ENCODE results near the gene HDLBP.
"Not testable (repeated sequence)": the region's sequence is repeated elsewhere in the genome, so short reads cannot be mapped to it uniquely, and the experiment has no call there.

HDLBP gene

DNA sequence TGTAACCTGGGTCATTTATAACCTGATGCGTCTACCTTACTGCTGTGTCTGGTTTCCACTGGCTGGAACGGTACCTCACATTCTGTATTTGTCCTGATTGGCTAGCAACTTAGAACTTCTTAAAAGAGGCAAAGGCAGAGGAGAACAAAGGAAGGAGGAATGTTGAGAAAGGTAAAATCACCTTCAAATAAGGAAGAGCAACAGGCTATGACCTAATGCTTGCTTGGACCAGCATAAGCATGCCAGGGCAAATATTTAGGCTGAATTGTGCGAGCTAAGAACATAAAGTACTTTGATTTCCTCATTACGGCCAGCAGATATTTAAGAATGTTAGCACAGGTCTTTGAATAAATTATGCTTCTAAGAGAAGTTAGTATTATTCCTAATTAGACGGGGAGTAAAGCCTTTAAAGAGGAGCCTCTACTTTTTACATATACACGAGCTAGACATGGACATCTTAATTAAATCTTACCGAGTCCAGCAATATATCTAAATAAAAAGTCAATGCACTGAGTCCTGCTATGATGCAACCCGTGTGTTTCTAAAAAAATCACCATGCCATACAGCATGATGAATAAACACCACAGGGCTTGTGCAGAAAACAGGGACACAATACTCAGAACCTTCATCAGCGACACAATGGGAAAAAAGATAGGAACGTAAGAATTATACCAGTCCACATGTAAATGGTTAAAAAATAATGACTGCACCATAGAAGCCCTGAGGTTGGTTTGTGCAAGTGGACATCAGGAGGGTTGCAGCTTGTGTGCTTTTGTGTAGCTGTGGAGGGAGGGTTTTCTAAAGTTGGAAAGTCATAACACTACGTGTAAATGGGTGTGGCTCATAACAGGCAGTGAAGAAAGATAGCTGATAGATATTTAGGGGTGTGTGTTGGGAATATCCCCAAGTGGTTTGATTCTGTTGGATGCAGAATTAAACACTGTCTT is 14.5 kb upstream of the HDLBP start:
- no peak for DNase-seq

DNA sequence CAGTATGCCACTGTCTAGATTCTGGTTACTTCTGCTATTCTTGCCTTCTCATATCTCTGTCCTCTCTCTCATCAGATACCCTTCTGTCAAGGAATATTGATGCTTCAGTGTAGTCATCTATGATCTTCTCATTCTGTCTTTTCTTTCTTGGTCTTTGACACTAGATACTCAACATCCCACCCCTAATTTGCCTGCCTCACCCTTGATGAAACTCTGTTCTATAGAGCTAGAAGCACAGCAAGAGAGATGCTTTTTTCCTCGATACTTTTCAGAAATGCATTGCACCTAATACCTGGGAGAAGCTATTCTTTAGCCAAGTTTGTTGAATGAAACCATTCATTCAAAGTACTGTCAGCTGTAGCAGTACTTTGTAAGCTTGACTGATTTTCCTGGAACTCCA is 9.8 kb upstream of the HDLBP start:
- DNase-seq = no peak

DNA sequence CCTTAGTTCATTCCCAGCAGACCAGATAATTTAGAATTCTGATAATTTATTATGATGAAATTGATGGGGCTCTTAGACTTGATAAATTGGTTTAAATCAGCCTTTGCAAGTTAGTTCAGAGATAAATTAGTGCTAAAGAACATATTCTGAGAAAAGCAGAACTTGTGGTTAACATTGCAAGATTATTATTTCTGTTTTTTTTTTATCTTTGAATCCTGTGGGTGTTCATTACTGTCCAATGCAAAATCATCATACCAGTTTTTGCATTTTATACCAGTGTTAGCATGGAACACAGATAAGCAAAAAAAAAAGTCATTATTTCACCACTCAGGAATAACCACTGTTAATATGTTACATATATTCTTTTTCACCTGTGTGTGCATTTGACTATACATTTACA is 9.3 kb upstream of the HDLBP start:
- DNase-seq = no peak

DNA sequence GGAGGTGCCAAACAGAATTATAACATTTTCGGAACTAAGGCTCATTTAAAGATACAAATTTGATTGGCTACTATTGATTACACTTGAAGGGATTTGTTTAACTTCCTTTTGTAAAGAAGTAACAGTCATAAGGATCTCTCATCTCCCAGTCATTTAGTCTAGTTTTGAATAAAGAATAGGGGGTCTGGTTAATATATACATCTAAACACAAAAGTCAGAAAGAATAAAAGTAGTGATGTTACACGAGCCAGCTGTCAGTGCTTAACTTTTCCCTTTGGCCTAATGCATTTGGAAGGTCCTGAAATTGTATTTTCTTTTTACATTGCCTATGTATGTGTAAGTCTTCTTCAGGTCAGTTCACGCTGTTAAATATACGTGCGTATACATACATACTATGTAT is 8.3 kb upstream of the HDLBP start:
- no peak for DNase-seq

DNA sequence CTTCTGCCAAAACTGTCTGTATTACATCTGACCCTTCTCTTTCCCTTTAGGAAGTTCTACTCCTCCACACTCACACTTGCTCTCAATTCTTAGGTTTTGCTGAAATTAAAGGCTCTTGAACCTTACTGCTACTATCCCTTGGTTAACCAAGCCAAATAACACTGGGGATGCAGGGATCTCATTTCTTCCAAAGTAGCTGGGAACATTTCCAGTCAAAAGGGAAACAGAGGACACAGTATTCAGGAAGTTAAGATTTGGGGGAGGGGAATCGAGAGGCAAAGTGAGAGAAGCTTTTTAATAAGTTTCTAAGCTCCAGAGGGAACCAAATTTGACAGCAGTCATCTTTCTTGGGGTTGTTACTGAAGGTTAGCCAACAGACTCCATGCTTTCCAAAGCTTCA is 6.4 kb upstream of the HDLBP start:
- no peak for DNase-seq

DNA sequence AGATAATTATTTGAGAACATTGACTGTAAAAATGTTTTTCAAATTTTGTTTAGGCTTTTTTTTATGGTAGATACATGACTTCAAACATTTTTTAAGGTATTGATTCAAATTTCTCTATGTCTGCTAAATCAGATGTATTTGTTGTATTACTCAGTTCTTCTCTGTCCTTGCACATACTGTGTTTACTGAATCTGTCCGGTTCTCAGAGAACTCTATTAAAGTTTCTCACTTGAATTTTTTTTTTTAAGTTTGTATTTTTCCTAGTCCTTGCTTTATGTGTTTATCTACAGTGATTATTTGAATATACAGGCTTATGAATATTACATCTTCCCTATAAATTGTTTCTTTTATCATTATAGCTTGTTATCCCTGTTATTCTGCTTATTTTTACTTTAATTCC is 5.6 kb upstream of the HDLBP start:
- DNase-seq = no peak

GRCh38 chr2:241320394-241320793 is 4.9 kb upstream of the HDLBP start:
- DNase-seq = no peak

DNA sequence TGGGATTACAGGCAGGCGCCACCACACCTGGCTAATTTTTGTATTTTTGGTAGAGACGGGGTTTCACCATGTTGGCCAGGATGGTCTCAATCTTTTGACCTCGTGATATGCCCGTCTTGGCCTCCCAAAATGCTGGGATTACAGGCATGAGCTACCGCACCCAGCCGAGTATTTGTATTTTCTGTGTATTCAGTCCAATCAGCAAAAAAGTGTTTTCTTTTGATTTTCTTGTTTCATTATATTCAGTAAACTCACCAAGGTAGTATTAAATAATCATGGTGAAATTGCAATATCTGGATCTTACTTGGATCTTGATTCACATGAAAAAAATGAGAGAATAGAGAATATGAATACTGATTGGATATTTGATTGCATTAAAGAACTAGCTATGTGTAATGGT is 3.4 kb upstream of the HDLBP start:
- DNase-seq = not testable (repeated sequence)

DNA sequence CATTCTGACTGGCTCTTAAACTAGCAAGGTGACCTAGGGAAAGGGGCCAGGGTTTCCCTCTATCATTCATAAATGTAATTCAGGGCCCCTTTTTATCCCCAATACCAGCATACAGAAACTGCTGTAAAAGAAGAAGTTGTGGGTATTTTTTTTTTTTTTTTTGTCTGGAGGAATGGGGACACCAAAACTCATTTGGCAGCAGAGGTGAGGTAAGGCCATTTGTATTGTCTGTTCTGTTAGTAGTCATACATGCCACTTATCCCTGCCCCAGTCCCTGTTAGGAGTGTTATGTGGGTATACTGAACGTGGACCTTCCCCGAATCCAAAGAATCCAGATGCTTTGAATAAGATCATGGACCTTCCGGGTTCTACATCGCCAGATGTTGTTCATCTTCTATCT is 1.9 kb upstream of the HDLBP start:
- no peak for DNase-seq

DNA sequence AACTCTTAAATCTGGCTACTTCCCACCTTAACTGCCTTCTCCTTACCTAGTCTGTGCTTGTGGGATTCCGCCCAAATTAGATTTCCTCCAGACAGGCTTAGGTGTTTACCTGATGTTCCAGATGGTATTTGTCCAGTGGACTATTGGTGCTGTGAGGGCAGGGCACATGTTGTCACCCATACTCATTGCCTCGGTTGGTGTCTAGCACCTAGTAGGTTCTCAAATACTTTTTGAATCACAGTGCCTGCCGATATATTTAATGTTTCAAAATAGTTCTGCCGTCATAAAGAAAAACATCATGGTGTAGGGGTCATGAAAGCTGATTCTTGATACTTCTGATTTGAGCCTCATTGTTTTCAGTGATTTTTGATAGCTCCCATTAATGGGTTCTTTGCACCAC is 1.4 kb upstream of the HDLBP start:
- no peak for DNase-seq

DNA sequence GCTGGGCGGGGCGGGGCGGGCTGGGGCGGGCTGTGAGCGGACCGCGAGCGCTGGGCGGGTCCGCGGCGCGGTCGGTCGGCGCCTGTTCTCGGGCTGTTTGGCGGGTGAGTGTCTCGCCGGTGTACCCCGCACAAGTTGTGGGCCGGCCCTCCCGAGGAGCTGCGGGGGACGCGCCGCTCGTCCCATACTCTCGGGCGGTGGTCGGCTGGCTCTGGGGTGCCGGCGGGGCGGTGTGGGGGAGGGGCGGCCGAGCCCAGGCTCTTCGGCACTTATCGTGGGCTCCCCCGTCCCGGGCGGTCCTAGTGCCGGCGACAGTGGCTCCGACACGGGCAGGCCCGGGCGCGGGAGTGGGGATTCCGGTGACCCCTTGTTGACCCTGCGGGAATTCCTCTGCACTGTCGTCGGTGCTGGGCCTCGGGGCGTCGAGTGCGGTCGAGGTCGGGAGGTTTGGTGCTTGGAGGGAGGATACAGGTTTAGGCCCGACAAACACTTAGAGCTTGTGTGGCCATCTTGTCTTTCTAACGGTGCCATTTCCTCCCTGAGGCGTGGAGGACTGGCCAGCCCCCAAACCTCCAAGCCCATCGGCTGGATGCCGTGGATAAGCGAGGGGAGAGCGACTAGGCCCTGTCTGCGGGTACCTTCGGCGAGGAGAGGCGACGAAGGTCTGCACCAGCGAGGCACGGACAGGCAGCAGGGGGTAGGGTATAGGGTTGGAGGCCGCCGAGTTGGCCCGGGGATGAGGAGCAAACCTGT is 583 bp upstream of the HDLBP start, which contains the start of gene SEPTIN2:
Gene SEPTIN2 (plus strand): TSS at position 47 of the 753 bp plus-strand sequence. CDS start 8,308 bp downstream, outside the sequence.
- DNase-seq = peak; percentile 69 to 72

GRCh38 chr2:241314226-241315092 is 1.0 kb downstream of the HDLBP start:
- DNase-seq = no peak

GRCh38 chr2:241313543-241314095 is 1.9 kb downstream of the HDLBP start:
- DNase-seq = no peak

DNA sequence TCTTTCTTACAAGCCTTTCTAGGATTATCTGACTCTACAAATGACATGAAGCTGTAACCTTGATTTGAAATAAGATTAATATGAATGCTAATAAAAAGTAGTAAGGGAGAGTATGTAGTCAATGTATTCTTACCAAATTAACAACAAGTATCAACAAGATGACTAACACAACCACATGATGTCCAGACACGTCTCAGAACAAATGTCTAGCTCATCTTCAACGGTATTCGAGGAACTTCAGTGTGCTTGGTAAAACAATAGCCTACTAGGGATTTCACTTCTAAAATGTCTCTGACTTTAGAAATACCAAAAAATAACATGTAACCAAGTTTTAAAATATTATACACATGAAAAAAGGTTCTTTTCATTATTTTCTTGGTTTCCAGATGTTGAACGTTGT is 3.4 kb downstream of the HDLBP start:
- DNase-seq = no peak

DNA sequence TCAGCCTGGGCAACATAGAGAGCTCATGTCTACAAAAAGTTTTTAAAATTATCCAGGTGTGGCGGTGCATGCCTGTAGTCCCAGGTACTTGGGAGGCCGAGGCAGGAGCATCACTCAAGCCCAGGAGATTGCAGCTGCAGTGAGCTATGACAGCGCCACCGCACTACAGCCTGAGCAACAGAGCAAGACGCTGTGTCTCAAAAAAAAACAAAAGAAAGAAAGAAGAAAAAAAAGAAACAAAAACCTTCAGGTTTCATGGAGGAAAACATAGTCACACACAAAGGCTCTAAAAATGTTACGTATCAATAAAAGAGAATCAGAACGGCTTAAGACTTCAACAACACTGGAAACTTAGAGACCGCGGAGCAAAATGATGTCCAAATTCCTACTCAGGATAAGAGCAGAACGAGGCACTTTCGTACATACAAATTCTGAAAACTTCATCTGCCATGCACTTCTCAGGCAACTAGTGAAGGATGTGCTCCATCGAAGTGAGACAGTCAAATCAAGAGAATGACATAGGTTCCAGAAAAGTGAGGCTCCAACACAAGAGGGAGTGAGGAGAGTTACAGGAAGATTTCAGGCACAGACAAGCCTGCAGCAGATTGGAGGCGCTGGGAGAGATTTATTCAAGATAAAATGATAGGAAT is 4.4 kb downstream of the HDLBP start:
- no peak for DNase-seq

GRCh38 chr2:241309684-241310117 is 5.8 kb downstream of the HDLBP start:
- DNase-seq = peak; percentile 65 to 75

- DNase-seq = no peak
Measured at GRCh38 chr2:241308832-241309500, 6.5 kb downstream of the HDLBP start.

- DNase-seq = no peak
Measured at GRCh38 chr2:241308267-241308666, 7.2 kb downstream of the HDLBP start.

GRCh38 chr2:241307055-241307454 is 8.4 kb downstream of the HDLBP start:
- no peak for DNase-seq

DNA sequence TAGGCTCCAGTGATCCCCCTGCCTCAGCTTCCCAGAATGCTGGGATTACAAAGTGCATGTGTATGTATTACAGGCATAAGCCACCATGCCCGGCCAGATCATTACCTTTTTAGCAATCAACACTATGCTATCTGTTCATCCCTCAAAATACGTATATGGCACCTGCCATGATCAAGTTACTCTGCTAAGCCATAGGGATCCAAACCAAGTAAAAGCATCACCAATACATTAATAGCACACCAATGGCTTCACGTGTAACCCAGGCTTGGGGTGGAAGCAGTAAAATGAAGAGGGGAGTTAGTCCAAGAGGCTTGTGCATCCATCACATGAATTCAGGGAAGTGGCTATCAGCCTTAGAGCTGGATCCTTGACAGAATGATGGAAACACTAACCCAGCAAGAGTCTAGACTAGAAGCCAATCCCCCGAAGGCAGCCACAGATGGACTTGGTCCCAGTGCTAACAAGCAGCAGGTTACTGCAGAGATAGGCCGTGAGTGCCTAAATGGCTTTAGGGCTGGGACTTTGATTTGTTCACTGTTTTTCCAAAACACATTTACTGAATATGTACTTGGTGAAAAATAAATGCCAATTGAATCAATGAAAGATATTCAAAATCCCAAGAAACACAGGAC is 11.3 kb downstream of the HDLBP start:
- no peak for DNase-seq
